Progenitor cell of endocrine pancreas (in vitro differentiated cells): ENCODE data around the gene COL26A1. TPM values are rescaled to one million over a fixed set of nuclear protein-coding genes. Genes with fewer than 3 reads are reported as not detected.

Experiments used
- DNase-seq: peaks from one replicate; pipeline ENCODE4 v3.0.0; 2021; ENCODE audit warnings: low spot score; ENCODE audit not compliant: unreplicated experiment
- H3K27ac Mint-ChIP-seq: 2 replicates; pipeline ENCODE4 v1.8.0; 2021; ENCODE audit warnings: mild to moderate bottlenecking, moderate library complexity, mixed read lengths
- H3K27me3 Mint-ChIP-seq: 2 replicates; pipeline ENCODE4 v1.8.0; 2021; ENCODE audit warnings: mixed read lengths
- H3K36me3 Mint-ChIP-seq: 2 replicates; pipeline ENCODE4 v1.8.0; 2022; ENCODE audit warnings: mixed read lengths; ENCODE audit not compliant: insufficient read depth
- H3K4me1 Mint-ChIP-seq: 2 replicates; pipeline ENCODE4 v1.8.0; 2021; ENCODE audit warnings: low read depth, mixed read lengths
- H3K4me3 Mint-ChIP-seq: 2 replicates; pipeline ENCODE4 v1.8.0; 2021; ENCODE audit warnings: low read depth, mild to moderate bottlenecking, moderate library complexity, mixed read lengths
- H3K9me3 Mint-ChIP-seq: 2 replicates; pipeline ENCODE4 v1.8.0; 2021; ENCODE audit warnings: low read depth, mixed read lengths
- total RNA-seq: library from RNA; stranded (reverse); gene quantifications from 2 replicates; pipeline ENCODE4 v1.2.1, GENCODE V29; 2021
- TF ChIP-seq, protein P1 (sequence below): fragments of 200-600 bp; sonication (generic); IDR thresholded peaks from one replicate; pipeline ENCODE4 v1.5.0; 2021; ENCODE audit warnings: antibody characterized with exemption, mild to moderate bottlenecking; ENCODE audit not compliant: unreplicated experiment

The COL26A1 gene
- total RNA-seq, 1 donor from 2014 or later, result 46.2 TPM

DNA sequence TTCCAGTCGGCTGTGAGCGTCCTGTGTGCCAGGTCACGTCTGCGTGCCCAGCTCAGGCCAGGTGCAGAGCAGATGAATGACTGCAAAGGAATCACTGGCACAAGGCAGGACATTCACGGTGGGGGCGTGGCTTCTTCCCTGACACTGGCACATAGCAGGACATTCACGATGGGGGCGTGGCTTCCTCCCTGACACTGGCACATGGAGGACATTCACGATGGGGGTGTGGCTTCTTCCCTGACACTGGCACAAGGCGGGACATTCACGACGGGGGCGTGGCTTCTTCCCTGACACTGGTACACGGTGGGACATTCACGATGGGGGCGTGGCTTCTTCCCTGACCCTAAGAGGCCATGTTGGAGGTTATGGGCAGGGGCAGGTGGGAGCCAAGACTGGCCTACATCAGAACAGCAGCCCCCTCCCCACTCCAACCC is 202.1 kb downstream of the COL26A1 start:
- Mint-ChIP-seq H3K36me3 (no peaks in the 10 kb centered on the region), H3K27me3 (peaks cover 19% of the 10 kb centered on the region), H3K4me1 (peaks cover 1% of the 10 kb centered on the region), H3K27ac (no peak overlapping the region), H3K4me3 (no peak overlapping the region), H3K9me3 (peaks cover 3% of the 10 kb centered on the region)
- TF ChIP-seq, protein P1, sequence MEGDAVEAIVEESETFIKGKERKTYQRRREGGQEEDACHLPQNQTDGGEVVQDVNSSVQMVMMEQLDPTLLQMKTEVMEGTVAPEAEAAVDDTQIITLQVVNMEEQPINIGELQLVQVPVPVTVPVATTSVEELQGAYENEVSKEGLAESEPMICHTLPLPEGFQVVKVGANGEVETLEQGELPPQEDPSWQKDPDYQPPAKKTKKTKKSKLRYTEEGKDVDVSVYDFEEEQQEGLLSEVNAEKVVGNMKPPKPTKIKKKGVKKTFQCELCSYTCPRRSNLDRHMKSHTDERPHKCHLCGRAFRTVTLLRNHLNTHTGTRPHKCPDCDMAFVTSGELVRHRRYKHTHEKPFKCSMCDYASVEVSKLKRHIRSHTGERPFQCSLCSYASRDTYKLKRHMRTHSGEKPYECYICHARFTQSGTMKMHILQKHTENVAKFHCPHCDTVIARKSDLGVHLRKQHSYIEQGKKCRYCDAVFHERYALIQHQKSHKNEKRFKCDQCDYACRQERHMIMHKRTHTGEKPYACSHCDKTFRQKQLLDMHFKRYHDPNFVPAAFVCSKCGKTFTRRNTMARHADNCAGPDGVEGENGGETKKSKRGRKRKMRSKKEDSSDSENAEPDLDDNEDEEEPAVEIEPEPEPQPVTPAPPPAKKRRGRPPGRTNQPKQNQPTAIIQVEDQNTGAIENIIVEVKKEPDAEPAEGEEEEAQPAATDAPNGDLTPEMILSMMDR, result no peak
- DNase-seq, result no peak

DNA sequence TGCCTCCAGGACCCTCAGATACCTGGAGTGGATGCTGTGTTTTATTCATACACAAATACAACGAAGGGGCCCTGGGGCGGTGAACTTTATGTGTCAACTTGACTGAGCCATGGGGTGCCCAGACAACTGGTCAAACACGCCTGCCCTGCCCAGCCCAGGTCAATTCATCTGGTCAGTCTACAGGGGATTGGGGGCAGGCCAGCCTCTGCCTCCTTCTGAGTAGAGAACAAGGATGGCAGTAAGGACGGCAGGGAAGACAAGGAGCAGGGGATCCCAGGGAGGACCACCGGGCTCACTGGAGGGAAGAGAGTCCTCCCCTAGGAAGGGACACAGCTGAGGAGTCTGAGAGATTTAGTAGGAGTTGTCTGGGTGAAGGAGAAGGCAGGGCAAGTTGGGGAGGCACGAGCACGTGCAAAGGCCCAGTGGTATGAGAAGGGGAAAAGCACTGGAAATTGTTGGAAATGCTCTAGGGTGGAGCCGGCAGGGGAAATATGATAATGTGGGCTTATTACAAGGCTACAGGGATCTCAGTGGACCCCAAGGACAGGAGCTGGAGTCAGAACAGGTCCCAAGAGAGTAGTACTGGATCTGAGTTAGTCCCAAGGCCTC is 203.0 kb downstream of the COL26A1 start:
- no peaks in the 10 kb centered on the region for H3K36me3 Mint-ChIP-seq
- TF ChIP-seq, protein P1, result no peak
- peaks cover 3% of the 10 kb centered on the region for H3K9me3 Mint-ChIP-seq
- no peak overlapping the region for H3K4me3 Mint-ChIP-seq
- H3K27me3 Mint-ChIP-seq, result peaks cover 19% of the 10 kb centered on the region
- DNase-seq, result no peak
- H3K27ac Mint-ChIP-seq, result no peak overlapping the region
- peaks cover 1% of the 10 kb centered on the region for H3K4me1 Mint-ChIP-seq

DNA sequence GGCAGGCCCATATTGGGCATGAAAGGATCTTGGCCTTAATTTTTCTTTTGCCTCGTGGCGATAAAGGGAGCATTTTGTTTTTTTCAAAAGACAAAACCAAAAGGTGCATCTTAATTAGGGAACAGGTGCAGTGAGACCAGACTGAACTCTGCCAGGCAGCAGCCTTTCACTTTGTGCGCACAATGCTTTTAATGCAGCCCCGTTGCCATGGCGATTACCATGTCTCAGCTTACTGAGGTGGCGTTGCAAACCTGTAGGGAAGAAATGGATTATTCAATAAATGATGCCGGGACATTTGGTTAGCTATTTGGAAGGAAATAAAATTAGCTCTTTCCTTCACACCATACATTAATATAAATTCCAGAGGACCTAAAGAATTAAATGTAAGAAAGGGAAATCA is 204.6 kb downstream of the COL26A1 start:
- H3K4me3 Mint-ChIP-seq, result no peak overlapping the region
- DNase-seq, result no peak
- peaks cover 1% of the 10 kb centered on the region for H3K4me1 Mint-ChIP-seq
- H3K36me3 Mint-ChIP-seq, result no peaks in the 10 kb centered on the region
- peaks cover 7% of the 10 kb centered on the region for H3K9me3 Mint-ChIP-seq
- H3K27me3 Mint-ChIP-seq, result peaks cover 17% of the 10 kb centered on the region
- TF ChIP-seq, protein P1, result no peak
- H3K27ac Mint-ChIP-seq, result no peak overlapping the region

DNA sequence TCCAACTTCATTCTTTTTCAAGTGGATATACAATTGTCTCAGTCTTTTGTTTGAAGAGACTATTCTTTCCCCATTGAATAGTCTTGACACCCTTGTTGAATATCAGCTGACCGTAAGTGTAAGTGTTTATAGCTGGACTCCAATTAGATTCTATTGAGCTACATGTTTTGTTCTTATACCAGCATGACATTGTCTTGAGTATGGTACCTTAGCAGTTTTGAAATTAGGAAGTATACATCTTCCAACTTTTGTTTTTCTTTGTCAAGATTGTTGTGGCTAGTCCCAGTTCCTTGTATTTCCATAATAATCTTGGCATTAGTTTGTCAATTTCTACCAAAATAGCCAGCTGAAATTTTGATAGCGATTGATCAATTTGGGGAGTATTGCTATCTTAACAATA is 209.5 kb downstream of the COL26A1 start:
- H3K9me3 Mint-ChIP-seq, result peaks cover 15% of the 10 kb centered on the region
- no peak overlapping the region for H3K27ac Mint-ChIP-seq
- peaks cover 2% of the 10 kb centered on the region for H3K36me3 Mint-ChIP-seq
- no peak overlapping the region for H3K4me3 Mint-ChIP-seq
- TF ChIP-seq, protein P1, result no peak
- DNase-seq, result no peak
- H3K27me3 Mint-ChIP-seq, result peaks cover 3% of the 10 kb centered on the region
- H3K4me1 Mint-ChIP-seq, result peaks cover 3% of the 10 kb centered on the region

DNA sequence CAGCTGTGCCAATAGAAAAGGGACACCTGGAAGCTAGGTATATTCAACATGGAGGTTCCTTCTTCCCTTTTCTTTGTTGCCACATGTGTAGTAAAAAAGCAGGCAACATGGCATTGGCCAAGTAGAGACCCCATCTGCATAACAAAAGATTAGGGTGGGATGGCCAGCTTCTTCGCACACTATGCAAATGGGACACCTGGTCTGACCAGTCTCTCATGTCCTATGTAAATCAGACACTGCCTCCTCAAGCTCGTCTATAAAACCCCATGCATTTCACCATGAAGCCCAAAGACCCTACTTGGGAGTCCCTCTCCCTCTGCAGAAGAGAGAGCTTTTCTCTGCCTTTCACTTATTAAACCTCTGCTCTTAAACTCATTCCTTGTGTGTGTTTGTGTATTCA is 212.5 kb downstream of the COL26A1 start:
- DNase-seq, result no peak
- Mint-ChIP-seq H3K4me1 (peaks cover 3% of the 10 kb centered on the region), H3K27me3 (no peaks in the 10 kb centered on the region), H3K9me3 (peaks cover 12% of the 10 kb centered on the region), H3K27ac (no peak overlapping the region), H3K36me3 (peaks cover 2% of the 10 kb centered on the region), H3K4me3 (no peak overlapping the region)
- TF ChIP-seq, protein P1, result no peak
